Hair follicle dermal papilla cell (primary cell): ENCODE measurements around the gene INSIG1. TPM values are rescaled to one million over a fixed set of nuclear protein-coding genes. Genes with fewer than 3 reads are reported as not detected.

Experiments
- total RNA-seq: library from RNA; depleted of rRNA; stranded (reverse); fragments of >200 nt; gene quantifications from 2 replicates; pipeline ENCODE4 v1.2.3, GENCODE V29; 2012

The INSIG1 gene
- 375 and 410 TPM in 2 replicates for total RNA-seq

DNA sequence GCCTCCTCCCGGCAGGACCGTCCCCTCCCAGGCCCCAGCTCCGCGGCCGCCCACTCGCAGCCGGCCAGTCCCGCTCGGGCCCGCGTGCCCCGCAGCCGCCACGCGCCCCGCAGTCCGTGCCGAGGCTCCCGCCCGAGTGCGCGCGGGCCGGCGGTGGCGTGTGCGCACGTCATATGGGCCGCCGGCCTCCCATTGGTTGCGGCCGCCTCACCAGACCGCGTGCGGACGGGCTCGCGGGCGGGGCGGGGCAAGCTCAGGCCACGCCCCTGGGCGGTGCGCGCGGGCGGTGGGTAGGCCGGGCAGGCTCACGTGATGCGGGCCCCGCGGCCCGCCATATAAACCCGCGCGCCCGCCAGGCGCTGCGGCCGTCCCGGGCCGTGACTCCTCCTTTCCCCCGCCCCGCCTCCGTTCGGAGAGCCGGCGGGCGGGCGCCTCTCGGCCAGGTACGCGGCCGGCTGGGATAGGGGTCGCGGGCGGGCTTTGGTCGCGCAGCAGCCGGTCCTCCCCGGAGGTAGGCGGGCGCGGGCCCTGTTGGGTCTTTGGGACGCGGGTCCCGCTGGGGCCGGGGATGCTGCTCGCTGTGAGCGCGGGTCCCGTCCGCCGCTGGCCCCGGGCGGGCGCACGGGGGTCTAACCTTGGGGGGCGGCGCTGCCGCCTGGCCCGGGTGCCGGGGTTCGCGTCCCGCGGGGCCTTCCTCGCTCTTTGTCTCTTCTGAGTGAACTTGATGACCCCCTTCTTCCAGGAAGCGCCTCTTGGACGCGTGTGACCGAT lies at the start of gene INSIG1:
Gene INSIG1, plus strand, starts transcription at position 362 of the 771 bp plus-strand sequence. Its CDS starts 408 bp downstream, at position 770.

Other genes starting within 250 kb of the INSIG1 start
- not detected in 2 replicates for gene HTR5A, start 227.6 kb upstream of the INSIG1 start, total RNA-seq
- not detected in 2 replicates for gene EN2, start 160.3 kb downstream of the INSIG1 start, total RNA-seq
- not detected in 2 replicates for gene CNPY1, start 248.7 kb downstream of the INSIG1 start, total RNA-seq